ENCODE results near the gene IRF2BP2.

IRF2BP2 gene

GRCh38 chr1:234555390-234556024 is 54.5 kb downstream of the IRF2BP2 start:
- no peaks in the 10 kb centered on the region for H3K36me3 Mint-ChIP-seq (ENCODE audit: low read depth)

GRCh38 chr1:234554698-234555311 is 55.2 kb downstream of the IRF2BP2 start:
- no peak overlapping the region for H3K4me3 Mint-ChIP-seq
- H3K27me3 Mint-ChIP-seq (ENCODE audit: low read depth) = peaks cover 4% of the 10 kb centered on the region
- H3K36me3 Mint-ChIP-seq (ENCODE audit: low read depth) = no peaks in the 10 kb centered on the region
- no peak for TF ChIP-seq CTCF (IDR thresholded peaks at IDR 0.05; ENCODE audit: unreplicated experiment in 3 of 3)
- peaks cover 32% of the 10 kb centered on the region for H3K4me1 Mint-ChIP-seq
- H3K27ac Mint-ChIP-seq = peak overlapping the region; percentile 85 to 96 (median 93)
- H3K9me3 Mint-ChIP-seq = no peaks in the 10 kb centered on the region

More at GRCh38 chr1:234555390-234556024, 54.5 kb downstream of the IRF2BP2 start:
- no peak overlapping the region for H3K4me3 Mint-ChIP-seq
- H3K4me1 Mint-ChIP-seq = peaks cover 32% of the 10 kb centered on the region
- H3K27ac Mint-ChIP-seq = peak overlapping the region; percentile 85 to 96 (median 93)
- H3K9me3 Mint-ChIP-seq = no peaks in the 10 kb centered on the region
- H3K27me3 Mint-ChIP-seq (ENCODE audit: low read depth) = peaks cover 3% of the 10 kb centered on the region
- TF ChIP-seq CTCF (IDR thresholded peaks at IDR 0.05; ENCODE audit: unreplicated experiment in 3 of 3) = no peak
